GF-D8 (cell line): ENCODE data around the gene SMIM41.
A peak's percentile ranks its signal among the peaks of the same experiment; 100 is the strongest.

Source experiments
- DNase-seq: peaks from one replicate; lab custom pipeline; 2025; lab: John Stamatoyannopoulos, UW

The SMIM41 gene

GRCh38 chr12:52079576-52080402, at the start of gene SMIM41:
Gene SMIM41, plus strand, starts transcription at chr12:52079704. Its CDS starts 76 bp downstream, at chr12:52079780.
- no peak for DNase-seq

GRCh38 chr12:52032446-52032803, 47.1 kb upstream of the SMIM41 start:
- no peak for DNase-seq

GRCh38 chr12:52032804-52033445, 46.6 kb upstream of the SMIM41 start:
- peak; percentile 80 for DNase-seq

- no peak for DNase-seq
Measured at GRCh38 chr12:52033446-52034140, 45.9 kb upstream of the SMIM41 start.

GRCh38 chr12:52035190-52035589, 44.3 kb upstream of the SMIM41 start:
- DNase-seq, result no peak

- no peak for DNase-seq
Measured at GRCh38 chr12:52035926-52036325, 43.6 kb upstream of the SMIM41 start.

- DNase-seq, result no peak
Measured at GRCh38 chr12:52036587-52037171, 42.8 kb upstream of the SMIM41 start.

- no peak for DNase-seq
Measured at GRCh38 chr12:52037248-52037861, 42.1 kb upstream of the SMIM41 start.

- DNase-seq, result no peak
Measured at GRCh38 chr12:52038447-52038846, 41.1 kb upstream of the SMIM41 start.

- no peak for DNase-seq
Measured at GRCh38 chr12:52041035-52041434, 38.5 kb upstream of the SMIM41 start.

GRCh38 chr12:52041695-52042123, 37.8 kb upstream of the SMIM41 start:
- no peak for DNase-seq

GRCh38 chr12:52042706-52043385, 36.7 kb upstream of the SMIM41 start:
- DNase-seq, result no peak

GRCh38 chr12:52043386-52044212, 35.9 kb upstream of the SMIM41 start:
- DNase-seq, result no peak

- DNase-seq, result no peak
Measured at GRCh38 chr12:52044292-52044983, 35.1 kb upstream of the SMIM41 start.

- peak; percentile 4 for DNase-seq
Measured at GRCh38 chr12:52045794-52046199, 33.7 kb upstream of the SMIM41 start.

- DNase-seq, result no peak
Measured at GRCh38 chr12:52046859-52047258, 32.6 kb upstream of the SMIM41 start.

- DNase-seq, result no peak
Measured at GRCh38 chr12:52049286-52049685, 30.2 kb upstream of the SMIM41 start.

GRCh38 chr12:52049688-52050087, 29.8 kb upstream of the SMIM41 start:
- no peak for DNase-seq

- DNase-seq, result no peak
Measured at GRCh38 chr12:52050116-52050757, 29.3 kb upstream of the SMIM41 start.
